K562 (cell line): ENCODE results near the gene LSP1. TPM values are rescaled to one million over a fixed set of nuclear protein-coding genes. Genes with fewer than 3 reads are reported as not detected.

Source experiments
- ATAC-seq: fragments of 200-7000 bp; cut with Tn5 transposase; 3 replicates; pipeline ENCODE4 v1.9.1; 2020; ENCODE audit warnings: moderate library complexity
- BruUV-seq: library from RNA; stranded (reverse); fragments of 400-500 nt; replicated peaks from 2 replicates; lab custom pipeline; 2021; lab: Mats Ljungman, UMichigan
- CTCF ChIA-PET: fragments of 300-600 bp; formaldehyde crosslinking; extraction: SDS; loops from one replicate; lab custom pipeline; 2021; ENCODE audit warnings: low intra/inter-chr PET ratio; lab: Yijun Ruan, JAX
- POLR2A ChIA-PET: fragments of 300-600, 350-650 bp; sonication (Branson Sonifier 250); formaldehyde crosslinking; extraction: SDS; loops from one replicate; lab custom pipeline; 2021; ENCODE audit warnings: antibody characterized with exemption, inconsistent platforms; lab: Yijun Ruan, JAX
- DNase-seq, 4 experiments: peaks; one replicate each; pipeline versions ENCODE4 v3.0.0 to v3.0.0-alpha.2; 2011 to 2018; ENCODE audit warnings: low spot score in 3 of 4, mixed read lengths in 3 of 4; ENCODE audit errors: extremely low read depth in 1 of 4
- FAIRE-seq: peaks from 2 replicates; lab custom pipeline; 2011; peaks lifted over from hg19 to GRCh38; lab: Jason Lieb, UNC
- H2AFZ ChIP-seq: 2 replicates; pipeline ENCODE4 v1.6.0; 2011; ENCODE audit warnings: low read depth, low read length, control low read depth, inconsistent platforms
- H3K27ac ChIP-seq: fragments of 200-600 bp; 3 replicates; pipeline ENCODE4 v1.8.0; 2011; ENCODE audit warnings: low read depth, mild to moderate bottlenecking, control low read depth, inconsistent platforms, low read length, moderate library complexity, mixed read lengths; ENCODE audit errors: extremely low read depth
- H3K27me3 ChIP-seq, 2 experiments: fragments of 300-600 bp in 1 of 2; 2 replicates in 1 of 2; 3 replicates in 1 of 2; pipeline versions ENCODE4 v1.6.0 to v1.8.0; 2011; ENCODE audit warnings: inconsistent platforms in 2 of 2, low read length in 2 of 2, mild to moderate bottlenecking in 1 of 2, mixed read lengths in 1 of 2, moderate library complexity in 1 of 2; ENCODE audit not compliant: control insufficient read depth in 2 of 2, insufficient read depth in 2 of 2
- H3K36me3 ChIP-seq: fragments of 300-600 bp; 3 replicates; pipeline ENCODE4 v1.8.0; 2011; ENCODE audit warnings: mild to moderate bottlenecking, low read length, inconsistent platforms; ENCODE audit not compliant: control insufficient read depth, insufficient read depth
- H3K4me1 ChIP-seq, 2 experiments: fragments of 200-600 bp in 1 of 2; replicated peaks in 1 of 2; 2 replicates in 1 of 2; 3 replicates in 1 of 2; pipeline versions ENCODE4 v1.5.1 to v1.8.0; 2011; ENCODE audit warnings: inconsistent platforms in 2 of 2, low read length in 2 of 2, mild to moderate bottlenecking in 1 of 2, mixed read lengths in 1 of 2, moderate library complexity in 1 of 2; ENCODE audit not compliant: control insufficient read depth in 2 of 2, insufficient read depth in 2 of 2
- H3K4me2 ChIP-seq: 2 replicates; pipeline ENCODE4 v1.6.1; 2011; ENCODE audit warnings: low read length, control low read depth, inconsistent platforms, mixed read lengths; ENCODE audit not compliant: insufficient read depth
- H3K4me3 ChIP-seq: fragments of 200-600 bp; sonication (generic), shearing (Covaris generic); 2 replicates; pipeline ENCODE4 v1.5.1; 2016; ENCODE audit warnings: control low read depth, inconsistent platforms
- H3K79me2 ChIP-seq: fragments of 200-600 bp; 3 replicates; pipeline ENCODE4 v1.8.0; 2011; ENCODE audit warnings: low read length, inconsistent platforms; ENCODE audit not compliant: control insufficient read depth, insufficient read depth
- H3K9ac ChIP-seq, 2 experiments: 2 replicates each; pipeline versions ENCODE4 v1.6.0 to v1.6.1; 2011; ENCODE audit warnings: low read depth in 2 of 2, low read length in 2 of 2, control low read depth in 1 of 2, inconsistent platforms in 1 of 2, mild to moderate bottlenecking in 1 of 2, mixed read lengths in 1 of 2; ENCODE audit not compliant: insufficient read depth in 1 of 2
- H3K9me1 ChIP-seq: one replicate; pipeline ENCODE4 v1.6.0; 2011; ENCODE audit warnings: inconsistent platforms, mild to moderate bottlenecking, low read length, moderate library complexity; ENCODE audit not compliant: control insufficient read depth, insufficient read depth
- H3K9me3 ChIP-seq: replicated peaks from 2 replicates; pipeline ENCODE4 v1.5.1; 2011; ENCODE audit warnings: low read depth, low read length, inconsistent platforms; ENCODE audit not compliant: control insufficient read depth, insufficient read depth
- H4K20me1 ChIP-seq: replicated peaks from 2 replicates; pipeline ENCODE4 v1.6.1; 2011; ENCODE audit warnings: low read length, inconsistent platforms, mixed read lengths; ENCODE audit not compliant: control insufficient read depth, insufficient read depth
- CUX1 ChIP-seq: fragments of 200-800 bp; sonication (Bioruptor generic); IDR thresholded peaks from 2 replicates; pipeline ENCODE4 v1.6.1; 2016; ENCODE audit warnings: missing genetic modification characterization, missing compliant biosample characterization
- FOXK1 ChIP-seq: sonication (generic); formaldehyde crosslinking; IDR thresholded peaks from 2 replicates; pipeline ENCODE4 v1.8.0; 2022; ENCODE audit warnings: missing genetic modification reagents, mild to moderate bottlenecking, borderline replicate concordance
- HDAC3 ChIP-seq: fragments of 450-650 bp; IDR thresholded peaks from 2 replicates; pipeline ENCODE4 v1.6.1; 2018; ENCODE audit warnings: borderline replicate concordance, mild to moderate bottlenecking, moderate library complexity; ENCODE audit not compliant: partially characterized antibody
- PHF8 ChIP-seq: fragments of 200-600 bp; sonication (generic); IDR thresholded peaks from 2 replicates; pipeline ENCODE4 v1.6.1; 2012; ENCODE audit warnings: mixed run types, mild to moderate bottlenecking, inconsistent platforms, low read length, moderate library complexity, borderline replicate concordance
- RBM34 ChIP-seq: fragments of 200-400 bp; formaldehyde crosslinking; IDR thresholded peaks from 2 replicates; pipeline ENCODE4 v1.6.1; 2018; ENCODE audit warnings: low read length, borderline replicate concordance; ENCODE audit not compliant: insufficient read depth
- SFPQ ChIP-seq: fragments of 200-400 bp; formaldehyde crosslinking; IDR thresholded peaks from 2 replicates; pipeline ENCODE4 v1.6.1; 2017; ENCODE audit warnings: mild to moderate bottlenecking, low read depth, low read length, moderate library complexity
- TBL1XR1 ChIP-seq, 2 experiments: IDR thresholded peaks; 2 replicates each; pipeline ENCODE4 v1.6.1; 2012; ENCODE audit warnings: improper control_type of control experiment in 2 of 2, low read length in 2 of 2, mild to moderate bottlenecking in 1 of 2
- ZBTB9 ChIP-seq: fragments of 450-650 bp; formaldehyde crosslinking; IDR thresholded peaks from 2 replicates; pipeline ENCODE4 v1.4.0; 2020; ENCODE audit warnings: mild to moderate bottlenecking, moderate library complexity
- ZNF197 ChIP-seq: fragments of 200-800 bp; sonication (Bioruptor generic); IDR thresholded peaks from 2 replicates; pipeline ENCODE4 v1.6.1; 2016; ENCODE audit warnings: low read depth, missing genetic modification characterization, missing compliant biosample characterization
- ZNF384 ChIP-seq: IDR thresholded peaks from 2 replicates; pipeline ENCODE4 v1.6.1; 2012; ENCODE audit warnings: low read depth, low read length, improper control_type of control experiment
- ZNF766 ChIP-seq: fragments of 200-800 bp; sonication (Bioruptor generic); conservative IDR thresholded peaks from 2 replicates; pipeline ENCODE4 v1.6.1; 2016; ENCODE audit warnings: missing genetic modification characterization, missing compliant biosample characterization
- ZNF778 ChIP-seq: fragments of 450-650 bp; formaldehyde crosslinking; IDR thresholded peaks from 2 replicates; pipeline ENCODE4 v1.4.0; 2020; ENCODE audit warnings: mild to moderate bottlenecking, moderate library complexity
- WGBS: fragments of 100-300 bp; shearing (Covaris generic); methylation state at CpG from one replicate; pipeline ENCODE4 v1.1.6; 2016; ENCODE audit warnings: low coverage, mixed read lengths; ENCODE audit not compliant: insufficient coverage; ENCODE audit errors: missing lambda C conversion rate; 5-methylcytosine and 5-hydroxymethylcytosine counted together
- in situ Hi-C: fragments of 300-500 bp; cut with MboI; formaldehyde crosslinking; loops from 4 replicates; pipeline ENCODE4 v1.15.0; 2018; ENCODE audit warnings: inconsistent platforms, mixed read lengths
- intact Hi-C: fragments of 100-400 bp; cut with micrococcal nuclease; formaldehyde crosslinking; loops from 2 replicates; pipeline ENCODE4 v1.14.2; 2022
- polyA plus RNA-seq, 8 experiments: library from polyadenylated mRNA; depleted of rRNA in 4 of 8; stranded (reverse) in 5 of 8; unstranded in 3 of 8; fragments of >200 nt; fragmentation: Nextera tagmentation in 2 of 8; fragmentation: Illumina TruSeq in 1 of 8; extraction: Ambion mirVana in 2 of 8; extraction: Trizol in 1 of 8; gene quantifications; 2 replicates each; pipeline versions ENCODE4 v1.2.1 to v1.2.3, GENCODE V29; 2011 to 2014; ENCODE audit warnings: inconsistent platforms in 1 of 8, missing spikeins in 1 of 8
- total RNA-seq, 7 experiments: library from RNA; depleted of rRNA in 6 of 7; stranded (reverse); fragments of >200 nt in 6 of 7; fragmentation: Illumina TruSeq in 2 of 7; extraction: Trizol in 2 of 7; gene quantifications; 2 replicates each; pipeline versions ENCODE4 v1.2.1 to v1.2.3, GENCODE V29; 2011 to 2021; ENCODE audit warnings: low replicate concordance in 1 of 7

Gene LSP1
- total and polyA plus RNA-seq, 9 of the 15 experiments (the other 6 are each of a cell fraction or from before 2014, with no cell fraction given) = 0.08 to 2.9 (median 0.65) TPM; not detected in 2

- Histone ChIP-seq H3K9me3 (no peaks in the 10 kb centered on the region), H3K9ac (no peak overlapping the region), H4K20me1 (no peaks in the 10 kb centered on the region; the same call in 1 of the 2 replicates), H2AFZ (no peak overlapping the region), H3K27me3 (peaks cover 17 to 45% of the 10 kb centered on the region in 2 experiments), H3K27ac (no peak overlapping the region), H3K9me1 (no peaks in the 10 kb centered on the region), H3K36me3 (no peaks in the 10 kb centered on the region), H3K4me3 (no peak overlapping the region), H3K4me1 (peaks cover 0 to 9% of the 10 kb centered on the region in 2 experiments; a peak in 3 of 5 replicates), H3K79me2 (no peaks in the 10 kb centered on the region), H3K4me2 (no peak overlapping the region)
- DNase-seq = no peak
- ChIA-PET POLR2A (no interaction called here), CTCF (no interaction called here)
- in situ Hi-C loops (no loop called here), intact Hi-C loops (loop anchor here (1.0 kb wide), 1 partner anchor 23 kb away; no protein-coding TSS in a partner anchor)
- BruUV-seq = no TSS peak
- no peak for ATAC-seq
- WGBS = 21% methylated on average over 5 of the region's 5 CpGs
- FAIRE-seq = no peak
- no peak for TF ChIP-seq HDAC3
- TF ChIP-seq RBM34 = no peak
- TF ChIP-seq SFPQ = no peak
- TF ChIP-seq ZNF384 = no peak
- TF ChIP-seq TBL1XR1 (IDR thresholded peaks at IDR 0.05; ENCODE audit: low read length in 2 of 2) = no peak
- TF ChIP-seq CUX1 = no peak
- no peak for TF ChIP-seq ZBTB9
- no peak for TF ChIP-seq ZNF778
- TF ChIP-seq FOXK1 = no peak
- no peak for TF ChIP-seq PHF8
- no peak for TF ChIP-seq ZNF197 (CRISPR knock-in tag)
- TF ChIP-seq ZNF766 = no peak
Observed at GRCh38 chr11:1893581-1894359, 40.9 kb downstream of the LSP1 start.
